Measurements from ENCODE around the gene AUTS2.
"Not testable (repeated sequence)": the region's sequence is repeated elsewhere in the genome, so short reads cannot be mapped to it uniquely, and the experiment has no call there.

AUTS2 gene

DNA sequence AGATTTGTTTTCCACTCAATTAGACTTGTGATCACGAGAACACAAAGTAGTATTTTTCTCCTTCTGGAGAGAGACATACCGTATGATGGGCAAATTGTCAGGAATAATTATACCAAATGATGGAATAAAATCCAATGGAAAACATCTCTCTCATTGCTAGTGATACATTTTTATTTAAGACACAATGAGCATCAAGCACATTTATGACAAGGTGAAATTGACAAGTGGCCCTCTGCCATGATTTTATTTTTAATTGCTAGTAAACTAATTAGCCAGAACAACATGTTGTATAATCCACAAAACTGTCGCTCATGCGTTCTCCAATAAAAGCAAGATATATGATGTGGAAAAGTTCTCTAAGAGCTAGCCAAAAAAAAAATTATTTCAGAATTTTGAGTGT is 620.8 kb downstream of the AUTS2 start:
- no peak for DNase-seq

GRCh38 chr7:70229242-70229641 is 631.0 kb downstream of the AUTS2 start:
- no peak for DNase-seq

DNA sequence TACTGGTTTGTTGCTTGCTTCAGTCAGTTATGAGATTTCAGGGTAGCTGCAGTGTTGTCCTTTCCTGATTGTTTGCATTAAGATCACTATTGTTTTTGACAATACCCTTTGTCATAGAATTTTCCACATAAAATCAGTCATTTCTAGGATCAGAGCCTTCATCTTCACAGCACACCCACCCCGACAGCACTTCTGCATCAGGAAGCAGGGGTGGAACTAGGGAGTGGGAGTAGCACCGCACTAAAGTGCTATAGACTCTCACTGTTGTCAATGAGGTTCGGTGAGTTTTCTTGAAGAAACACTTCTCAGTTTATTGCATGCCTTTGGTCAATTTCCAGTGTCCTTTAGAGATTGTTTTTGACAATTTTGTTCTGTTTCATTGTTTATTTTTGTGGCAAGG is 632.5 kb downstream of the AUTS2 start:
- DNase-seq = no peak

DNA sequence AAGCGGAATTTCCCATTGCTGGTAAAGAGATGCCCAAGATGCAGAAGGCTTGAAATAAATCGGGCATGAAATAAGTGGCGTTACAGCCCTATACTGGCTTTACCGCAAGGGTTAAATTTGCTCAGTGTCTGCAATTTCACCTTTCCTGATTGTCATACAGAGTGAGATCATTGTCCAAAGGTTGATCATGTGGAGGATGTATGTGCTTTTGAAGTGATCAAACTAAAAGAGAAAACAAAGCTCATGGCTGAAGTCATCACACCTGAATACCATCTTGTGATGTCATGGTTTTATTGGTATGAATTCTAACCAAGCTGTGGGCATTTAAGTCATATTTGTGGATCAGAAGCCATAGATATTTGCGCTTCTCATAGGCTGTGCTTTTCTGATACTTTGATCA is 635.5 kb downstream of the AUTS2 start:
- DNase-seq = no peak

DNA sequence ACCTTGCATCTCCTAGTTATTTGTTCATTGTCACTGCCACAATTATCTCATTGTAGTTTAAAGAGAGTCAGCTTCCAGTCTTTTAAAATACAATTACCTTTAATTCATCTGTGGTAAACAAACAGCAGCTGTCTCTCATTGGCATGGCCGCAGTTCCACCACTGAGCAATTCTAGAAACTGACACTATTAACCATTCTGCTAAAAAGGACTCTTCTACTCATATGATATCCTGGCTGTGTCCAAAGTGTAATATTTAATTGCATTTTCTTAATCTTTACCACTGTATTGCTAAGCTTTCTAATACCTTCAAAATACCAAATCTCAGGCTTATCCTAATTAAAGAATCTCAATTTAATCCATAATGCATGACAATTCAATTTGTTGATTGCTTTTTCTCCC is 639.0 kb downstream of the AUTS2 start:
- no peak for DNase-seq

- DNase-seq = peak; percentile 3
Observed at GRCh38 chr7:70237831-70238575, 639.7 kb downstream of the AUTS2 start.

- DNase-seq = no peak
Observed at GRCh38 chr7:70239918-70240317, 641.6 kb downstream of the AUTS2 start.

DNA sequence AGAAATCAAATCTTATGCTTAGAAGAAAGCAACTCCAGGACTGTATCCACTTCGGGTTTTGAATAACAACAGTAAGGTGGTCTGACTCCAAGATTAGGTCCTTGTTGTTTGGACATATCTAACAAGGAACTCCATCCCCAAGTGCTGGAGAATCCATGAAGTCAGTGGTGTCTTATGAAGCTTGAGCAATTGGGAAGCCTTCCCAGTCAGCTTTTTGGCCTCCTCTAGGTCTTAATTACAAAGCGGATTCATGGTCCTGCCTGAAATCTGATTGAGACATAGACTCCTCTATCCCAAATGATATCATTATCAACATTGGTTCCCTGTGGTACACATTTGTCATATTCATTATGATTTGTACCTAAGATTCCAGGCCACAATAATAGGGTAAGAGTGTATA is 642.6 kb downstream of the AUTS2 start:
- DNase-seq = no peak

GRCh38 chr7:70241536-70242175 is 643.4 kb downstream of the AUTS2 start:
- DNase-seq = no peak

- DNase-seq = no peak
Observed at GRCh38 chr7:70242826-70243225, 644.6 kb downstream of the AUTS2 start.

- no peak for DNase-seq
Observed at GRCh38 chr7:70243443-70243842, 645.2 kb downstream of the AUTS2 start.

GRCh38 chr7:70257921-70258320 is 659.6 kb downstream of the AUTS2 start:
- DNase-seq = no peak

- DNase-seq = no peak
Observed at GRCh38 chr7:70259502-70259901, 661.2 kb downstream of the AUTS2 start.

DNA sequence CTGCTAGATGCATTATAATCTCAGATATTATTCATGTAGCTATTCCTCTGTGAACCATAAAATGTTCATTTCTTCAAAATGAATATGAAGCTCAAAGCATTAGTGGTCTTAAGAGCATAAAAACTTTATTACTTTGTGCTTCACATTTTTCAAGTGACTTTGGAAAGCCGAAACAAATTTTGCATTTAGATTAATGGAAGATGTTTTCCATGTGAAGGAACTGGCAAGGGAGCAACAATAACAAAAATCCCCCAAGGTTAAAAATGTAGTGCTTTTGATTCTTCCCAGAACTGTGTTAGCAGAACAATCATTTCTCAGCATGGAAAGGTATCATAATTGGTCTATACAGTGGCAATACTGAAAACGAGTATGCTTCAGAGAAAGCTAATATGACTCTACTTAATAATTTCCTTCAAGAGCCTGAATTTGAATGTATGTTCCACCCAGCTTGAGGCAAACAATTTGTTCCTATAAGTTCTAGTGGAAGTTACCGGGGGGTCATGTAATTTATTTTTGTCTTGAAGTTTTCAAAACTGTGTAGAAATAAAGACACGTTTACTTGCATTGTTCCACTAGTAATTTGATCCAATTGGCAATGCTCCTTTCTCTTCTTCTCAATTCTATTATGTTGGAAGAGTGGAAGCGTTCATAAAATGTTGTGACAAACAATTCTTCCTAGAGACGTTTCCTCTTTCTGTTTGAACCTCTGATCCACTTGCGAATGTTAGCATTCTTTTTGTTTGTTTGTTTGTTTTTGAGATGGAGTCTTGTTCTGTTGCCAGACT is 665.4 kb downstream of the AUTS2 start:
- no peak for DNase-seq

DNA sequence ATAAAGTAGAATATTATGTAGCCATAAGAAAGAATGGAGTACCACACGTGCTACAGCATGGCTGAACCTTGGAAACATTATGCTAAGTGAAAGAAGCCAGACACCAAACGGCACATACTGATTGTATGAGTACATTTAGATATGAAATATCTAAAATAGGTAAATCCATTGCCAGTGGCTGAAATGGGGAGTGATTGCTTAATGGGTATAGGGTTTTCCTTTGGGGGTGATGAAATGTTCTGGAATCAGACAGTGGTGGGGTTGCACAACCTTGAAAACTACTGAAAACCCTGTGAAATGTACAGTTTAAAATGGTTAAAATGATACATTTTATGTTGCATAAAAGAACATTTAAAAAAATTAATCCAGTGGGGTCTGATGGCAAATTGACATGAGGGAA is 667.9 kb downstream of the AUTS2 start:
- DNase-seq = no peak

DNA sequence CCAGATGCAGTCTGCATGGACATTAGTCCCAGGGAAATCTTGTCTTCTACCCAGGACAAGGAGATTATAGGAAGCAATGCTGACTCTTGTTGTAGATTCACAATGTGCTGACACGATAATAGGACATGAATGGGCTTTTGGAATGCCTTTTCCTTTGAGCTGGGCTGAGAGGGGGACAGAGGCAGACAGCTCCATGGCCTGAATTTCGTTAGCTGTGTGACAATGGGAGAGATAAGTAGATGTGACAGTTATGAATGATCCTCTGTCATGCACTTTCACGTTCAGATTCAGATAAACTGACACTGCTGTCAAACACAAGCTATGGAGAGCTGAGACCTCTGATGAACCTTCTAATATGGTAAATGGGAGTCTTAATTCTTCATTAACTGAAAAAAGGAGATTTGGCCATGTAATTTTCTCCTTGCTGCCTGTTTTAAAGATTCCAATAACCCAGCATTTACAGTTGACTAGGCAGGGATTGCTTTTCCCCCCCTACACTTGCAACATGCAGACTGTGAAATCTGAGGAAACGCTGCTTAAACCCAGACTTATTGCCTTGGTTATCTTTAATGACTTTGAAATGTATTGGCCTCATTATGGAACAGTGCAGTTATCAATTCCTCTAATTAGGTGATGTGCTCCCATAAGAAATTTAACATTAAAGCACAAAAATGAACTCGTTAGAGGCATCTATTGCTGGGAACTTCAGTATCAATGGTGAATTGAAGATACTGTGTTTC is 669.3 kb downstream of the AUTS2 start:
- no peak for DNase-seq

DNA sequence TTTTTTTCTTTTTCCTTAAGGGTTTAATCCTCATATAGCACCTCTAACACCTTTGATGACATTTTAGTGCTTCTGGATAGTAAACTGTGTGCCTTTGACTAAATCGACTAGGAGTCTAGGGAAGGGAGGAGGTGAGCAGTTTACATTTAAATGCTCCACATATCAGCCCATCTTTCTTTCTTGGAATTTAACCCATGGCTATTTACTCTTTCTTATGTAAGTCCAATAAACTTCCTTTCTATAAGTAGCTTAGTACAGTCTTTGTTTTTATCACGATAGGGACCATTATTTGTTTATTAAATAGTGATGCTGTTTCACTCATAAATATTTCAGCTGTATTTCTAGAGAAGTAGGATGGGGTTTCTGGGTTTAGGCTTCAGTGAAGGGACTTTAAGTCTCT is 669.9 kb downstream of the AUTS2 start:
- DNase-seq = no peak

DNA sequence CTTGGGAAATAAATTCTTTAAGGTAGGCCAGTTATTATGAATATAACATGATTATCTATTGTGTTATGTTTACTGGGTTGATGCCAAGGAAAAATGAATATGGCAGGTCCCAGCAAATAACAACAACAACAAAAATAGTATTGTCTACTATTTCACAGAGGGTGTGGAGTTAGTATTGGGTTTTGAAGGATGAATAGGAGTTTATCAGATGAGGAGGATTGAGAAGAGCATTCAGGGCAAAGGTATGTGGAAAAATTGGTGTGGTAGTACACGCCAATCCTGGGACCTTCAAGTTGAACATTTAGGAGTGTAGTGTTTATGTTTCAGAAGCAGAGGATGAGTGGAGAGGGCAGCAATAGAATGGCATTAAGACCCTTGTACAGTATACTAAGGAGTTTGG is 671.9 kb downstream of the AUTS2 start:
- no peak for DNase-seq

- no peak for DNase-seq
Observed at GRCh38 chr7:70271617-70272081, 673.4 kb downstream of the AUTS2 start.

DNA sequence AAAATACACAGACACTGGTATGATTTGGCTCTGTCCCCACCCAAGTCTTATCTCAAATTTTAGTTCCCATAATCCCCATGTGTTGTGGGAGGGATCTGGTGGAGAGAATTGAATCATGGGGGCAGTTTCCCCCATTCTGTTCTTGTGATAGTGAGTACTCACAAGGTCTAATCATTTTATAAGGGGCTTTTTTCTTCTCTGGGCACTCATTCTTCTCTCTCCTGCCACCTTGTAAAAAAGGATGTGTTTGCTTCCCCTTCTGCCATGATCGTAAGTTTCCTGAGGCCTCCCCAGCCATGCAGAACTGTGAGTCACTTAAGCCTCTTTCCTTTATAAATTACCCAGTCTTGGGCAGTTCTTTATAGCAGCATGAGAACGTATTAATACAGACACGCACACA is 677.3 kb downstream of the AUTS2 start:
- not testable (repeated sequence) for DNase-seq

DNA sequence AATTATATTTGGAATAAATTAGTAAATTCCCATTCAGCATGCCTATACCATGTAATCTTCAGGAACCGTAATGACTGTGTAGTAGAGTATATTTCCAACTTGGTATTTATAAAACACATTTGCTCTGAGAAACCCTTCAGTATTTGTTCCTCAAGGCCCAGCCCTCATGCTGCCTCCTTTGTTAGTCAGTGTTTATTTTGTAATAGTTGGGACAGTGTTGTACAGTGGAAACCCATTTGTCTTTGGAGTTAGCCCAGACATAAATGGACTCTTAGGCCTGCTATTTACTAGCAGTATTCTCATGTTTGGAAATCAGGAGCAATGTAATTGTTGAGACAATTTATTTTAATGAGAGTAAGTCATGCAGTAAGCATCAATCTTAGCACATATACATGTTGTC is 686.9 kb downstream of the AUTS2 start:
- no peak for DNase-seq

- no peak for DNase-seq
Observed at GRCh38 chr7:70285854-70286253, 687.6 kb downstream of the AUTS2 start.

DNA sequence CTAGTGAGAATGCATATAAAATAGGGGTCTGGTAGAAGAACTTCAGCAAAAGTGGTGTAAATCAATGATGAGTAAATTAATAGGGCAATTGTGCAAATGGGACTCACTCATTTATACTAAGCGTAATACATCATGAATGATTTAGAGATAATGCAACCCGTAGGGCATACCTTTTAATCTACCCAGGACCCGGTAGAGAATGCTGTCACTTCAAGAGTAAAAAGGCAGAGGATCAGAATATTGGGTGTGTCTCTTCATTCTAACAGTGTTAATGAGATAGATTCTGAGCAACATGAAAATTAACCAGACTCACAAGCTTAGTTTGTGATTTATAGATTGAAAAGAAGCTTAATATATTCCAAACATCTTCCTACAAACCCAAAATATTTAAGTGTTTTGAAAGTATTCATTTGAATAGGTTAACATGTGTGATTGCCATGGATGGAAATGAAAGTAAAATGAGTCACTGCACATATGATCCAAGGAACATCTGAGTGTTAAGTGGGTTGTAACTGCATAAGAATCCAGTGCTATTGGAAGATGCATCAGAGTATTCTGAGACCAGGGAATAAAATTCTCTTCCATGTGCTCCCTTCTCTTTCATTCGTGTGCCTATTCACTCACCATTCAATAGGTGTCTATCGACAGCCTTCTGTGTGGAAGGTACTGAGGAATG is 690.6 kb downstream of the AUTS2 start:
- no peak for DNase-seq

Measured in NCI-H1092 treated with DMSO at 0.1 percent for 48 hours (cell line).